T-helper 9 cell (primary cell): ENCODE results near the gene GPR142.
"Not testable (repeated sequence)": the region's sequence is repeated elsewhere in the genome, so short reads cannot be mapped to it uniquely, and the experiment has no call there.

Source experiments
- DNase-seq: peaks from one replicate; pipeline ENCODE4 v3.0.0-alpha.2; 2020

Gene GPR142

GRCh38 chr17:74394977-74395376, 27.7 kb downstream of the GPR142 start:
- no peak for DNase-seq

- no peak for DNase-seq
These were observed 29.3 kb downstream of the GPR142 start for GRCh38 chr17:74396567-74396966.

- no peak for DNase-seq
These were observed 34.7 kb downstream of the GPR142 start for GRCh38 chr17:74402048-74402447.

- no peak for DNase-seq
These were observed 36.3 kb downstream of the GPR142 start for GRCh38 chr17:74403512-74404137.

- no peak for DNase-seq
These were observed 36.9 kb downstream of the GPR142 start for GRCh38 chr17:74404218-74404617.

GRCh38 chr17:74404789-74405188, 37.5 kb downstream of the GPR142 start:
- no peak for DNase-seq

GRCh38 chr17:74405311-74405710, 38.0 kb downstream of the GPR142 start:
- not testable (repeated sequence) for DNase-seq

- no peak for DNase-seq
These were observed 40.1 kb downstream of the GPR142 start for GRCh38 chr17:74407384-74407783.

GRCh38 chr17:74408262-74408661, 41.0 kb downstream of the GPR142 start:
- no peak for DNase-seq

- no peak for DNase-seq
These were observed 41.5 kb downstream of the GPR142 start for GRCh38 chr17:74408815-74409214.

GRCh38 chr17:74410001-74410443, 42.7 kb downstream of the GPR142 start:
- DNase-seq = no peak

- no peak for DNase-seq
These were observed 45.3 kb downstream of the GPR142 start for GRCh38 chr17:74412581-74412980.

GRCh38 chr17:74413491-74413890, 46.2 kb downstream of the GPR142 start:
- no peak for DNase-seq

GRCh38 chr17:74414510-74414909, 47.2 kb downstream of the GPR142 start:
- DNase-seq = no peak

GRCh38 chr17:74415608-74416396, 48.5 kb downstream of the GPR142 start:
- no peak for DNase-seq

- no peak for DNase-seq
These were observed 50.1 kb downstream of the GPR142 start for GRCh38 chr17:74417178-74418045.

- no peak for DNase-seq
These were observed 52.7 kb downstream of the GPR142 start for GRCh38 chr17:74419928-74420411.
